Right hindlimb (tissue), 1 donor: ENCODE data around the gene CAPN11.

Experiments used
- DNase-seq: peaks from one replicate; pipeline ENCODE4 v3.0.0-alpha.2; 2018

The CAPN11 gene

GRCh38 chr6:44217332-44218143 lies 58.9 kb downstream of the CAPN11 start:
- DNase-seq = peak; percentile 83

- peak; percentile 94 for DNase-seq
Measured at GRCh38 chr6:44219053-44219814, 60.6 kb downstream of the CAPN11 start.

DNA sequence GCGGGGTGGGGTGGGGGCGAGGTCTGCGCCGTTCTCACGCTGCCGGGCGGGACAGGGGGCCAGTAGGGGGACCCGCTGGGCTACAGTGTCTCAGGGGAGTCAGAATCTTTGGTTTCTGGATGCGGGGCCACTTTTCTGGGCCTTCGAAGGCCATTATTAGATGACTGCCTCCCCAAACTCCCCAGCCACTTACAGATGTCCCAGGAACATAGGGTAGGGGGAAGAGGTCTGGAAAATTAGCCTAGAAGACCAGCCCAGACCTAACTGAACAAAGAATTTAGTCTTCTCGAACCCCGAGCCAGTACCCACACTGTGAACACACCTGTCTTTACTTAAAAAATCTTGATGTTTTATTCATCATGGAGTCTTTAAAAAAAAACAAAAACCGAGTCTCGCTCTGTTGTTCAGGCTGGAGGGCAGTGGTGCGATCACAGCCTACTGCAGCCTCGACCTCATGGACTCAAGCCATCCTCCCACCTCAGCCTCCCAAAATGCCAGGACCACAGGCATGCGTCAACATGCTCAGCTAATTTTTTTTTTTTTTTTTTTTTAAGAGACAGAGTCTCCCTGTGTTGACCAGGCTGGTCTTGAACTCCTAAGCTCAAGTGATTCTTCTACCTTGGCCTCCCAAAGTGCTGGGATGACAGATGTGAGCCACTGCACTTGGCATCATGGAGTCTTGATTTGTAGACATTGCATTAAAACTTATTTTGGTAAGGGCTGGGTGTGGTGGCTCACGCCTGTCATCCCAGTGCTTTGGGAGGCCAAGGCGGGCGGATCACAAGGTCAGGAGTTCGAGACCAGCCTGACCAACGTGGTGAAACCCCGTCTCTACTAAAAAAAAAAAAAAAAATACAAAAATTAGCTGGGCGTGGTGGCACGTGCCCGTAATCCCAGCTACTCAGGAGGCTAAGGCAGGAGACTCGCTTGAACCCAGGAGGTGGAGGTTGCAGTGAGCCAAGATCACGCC lies 61.5 kb downstream of the CAPN11 start:
- DNase-seq = no peak

DNA sequence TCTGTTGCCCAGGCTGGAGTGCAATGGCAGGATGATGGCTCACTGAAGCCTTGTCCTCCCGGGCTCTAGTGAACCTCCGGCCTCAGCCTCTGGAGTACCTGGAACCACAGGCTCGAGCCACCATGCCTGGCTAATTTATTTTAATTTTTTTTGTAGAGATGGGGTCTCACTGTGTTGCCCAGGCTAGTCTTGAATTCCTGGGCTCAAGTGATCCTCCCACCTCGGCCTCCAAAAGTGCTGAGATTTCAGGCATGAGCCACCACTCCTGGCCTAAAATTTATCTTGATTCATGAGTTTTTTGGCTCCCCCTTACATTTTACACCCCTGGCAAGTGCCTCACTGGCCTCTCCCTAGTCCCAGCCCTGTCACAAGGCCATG lies 62.3 kb downstream of the CAPN11 start:
- no peak for DNase-seq

- peak; percentile 92 for DNase-seq
Measured at GRCh38 chr6:44221291-44221960, 62.8 kb downstream of the CAPN11 start.

DNA sequence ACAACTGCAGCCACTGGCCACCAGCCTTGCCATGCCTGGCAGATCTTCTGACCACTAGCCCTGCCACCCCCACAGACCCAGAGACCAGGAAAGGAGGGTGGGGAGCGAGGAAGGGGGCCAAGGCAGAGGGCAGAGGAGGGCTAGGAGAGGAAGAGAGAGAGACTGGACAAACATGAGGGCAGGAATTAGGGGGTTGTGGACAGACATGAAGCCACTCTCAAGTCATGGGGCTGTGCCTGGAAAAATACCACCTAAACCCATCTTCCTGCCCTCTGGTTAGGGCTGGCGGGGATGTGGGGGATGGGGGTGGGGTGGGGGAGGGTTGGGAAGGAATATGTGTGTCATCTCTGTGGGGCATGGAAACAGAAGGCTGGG lies 63.3 kb downstream of the CAPN11 start:
- no peak for DNase-seq

DNA sequence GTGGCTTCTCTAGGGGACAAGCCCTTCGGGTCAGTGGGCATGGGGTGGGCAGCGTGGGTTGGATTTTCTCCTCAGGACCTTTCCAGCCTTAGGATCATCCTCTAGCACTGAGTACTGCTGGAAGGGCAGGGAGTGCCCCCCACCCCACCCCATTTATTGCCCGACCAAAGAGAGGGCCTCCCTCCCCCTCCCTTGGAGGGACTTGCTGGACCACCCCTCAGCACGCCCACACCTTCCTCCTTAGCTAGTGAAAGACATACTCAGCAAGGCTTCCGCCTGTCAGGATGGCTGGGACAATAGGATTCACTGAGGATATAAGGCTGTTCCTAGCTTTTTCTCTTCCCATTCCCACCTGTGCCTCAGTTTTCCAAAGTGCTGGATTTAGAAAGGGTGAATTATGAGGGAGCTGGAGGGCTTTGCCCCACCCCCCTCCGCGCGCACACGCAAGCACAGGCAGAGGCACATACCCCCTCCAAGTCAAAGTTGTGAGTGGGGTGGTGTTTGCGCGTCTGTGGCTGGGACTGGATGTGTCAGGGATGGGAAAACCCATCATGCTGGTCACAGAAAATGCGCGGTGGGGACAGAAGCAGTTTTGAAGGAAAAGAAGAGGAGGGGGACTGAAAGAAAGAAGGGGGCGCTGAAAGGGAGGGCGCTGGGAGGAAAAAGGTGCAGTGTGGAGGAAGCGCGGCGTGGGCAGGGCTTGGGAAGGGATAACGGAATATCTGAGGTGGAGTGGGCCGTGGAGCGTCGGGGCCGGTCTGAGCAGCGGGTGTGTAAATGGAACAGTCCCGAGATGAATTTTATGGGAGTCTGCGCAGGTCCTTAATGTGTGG lies 64.1 kb downstream of the CAPN11 start:
- no peak for DNase-seq

GRCh38 chr6:44223319-44224028 lies 64.9 kb downstream of the CAPN11 start, which contains the start of gene SLC29A1:
TSS of gene SLC29A1 (plus strand) at chr6:44223595. CDS start at chr6:44227314, 3,719 bp downstream.
- peak; percentile 84 for DNase-seq

DNA sequence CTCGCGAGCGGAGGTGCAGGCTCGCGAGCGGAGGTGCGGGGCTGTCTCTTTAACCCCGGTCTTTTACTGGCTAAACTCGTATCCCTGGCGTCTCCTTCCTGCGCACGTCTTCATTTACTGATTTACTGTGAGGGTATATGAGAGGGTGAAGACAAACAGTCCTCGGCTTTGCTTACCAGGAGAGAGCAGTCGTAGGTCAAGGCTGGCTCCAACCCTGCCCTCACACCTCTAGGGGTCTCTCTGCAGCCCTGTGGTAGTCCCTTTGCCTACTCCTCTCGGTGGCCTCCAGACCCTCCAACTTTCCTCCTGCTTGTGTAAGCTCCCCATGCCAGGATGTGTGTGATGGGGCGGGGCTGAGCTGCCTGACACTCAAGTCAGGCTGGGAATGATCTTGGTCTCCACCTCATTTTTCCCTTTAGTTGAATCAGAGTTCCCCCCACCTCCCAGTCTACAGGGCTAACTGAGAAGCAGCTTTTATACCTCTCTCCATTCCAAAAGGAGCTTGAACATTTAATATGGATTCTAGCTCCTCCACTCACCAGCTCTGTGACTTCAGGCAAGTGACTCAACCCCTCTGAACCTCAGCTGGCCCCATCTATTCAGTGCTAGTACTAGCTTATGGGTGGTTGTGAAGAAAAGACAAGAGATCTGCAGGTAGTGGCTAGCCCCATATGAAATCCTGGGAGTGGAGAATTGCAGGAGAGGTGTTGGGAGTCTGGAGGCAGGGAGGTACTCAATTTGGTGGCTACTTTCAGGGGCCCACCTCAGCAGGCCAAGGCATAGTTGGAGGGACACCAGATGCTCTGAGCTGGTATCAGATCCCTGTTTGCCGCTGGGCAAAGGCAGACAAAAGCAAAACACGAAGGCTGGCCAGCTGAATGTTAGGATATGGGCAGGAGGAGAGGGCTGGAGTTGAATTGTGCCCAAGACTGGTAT lies 65.7 kb downstream of the CAPN11 start:
- peak; percentile 34 for DNase-seq

GRCh38 chr6:44224965-44225305 lies 66.3 kb downstream of the CAPN11 start:
- no peak for DNase-seq

GRCh38 chr6:44225579-44226325 lies 67.1 kb downstream of the CAPN11 start:
- no peak for DNase-seq

GRCh38 chr6:44226368-44227147 lies 67.9 kb downstream of the CAPN11 start:
- peak; percentile 59 for DNase-seq

DNA sequence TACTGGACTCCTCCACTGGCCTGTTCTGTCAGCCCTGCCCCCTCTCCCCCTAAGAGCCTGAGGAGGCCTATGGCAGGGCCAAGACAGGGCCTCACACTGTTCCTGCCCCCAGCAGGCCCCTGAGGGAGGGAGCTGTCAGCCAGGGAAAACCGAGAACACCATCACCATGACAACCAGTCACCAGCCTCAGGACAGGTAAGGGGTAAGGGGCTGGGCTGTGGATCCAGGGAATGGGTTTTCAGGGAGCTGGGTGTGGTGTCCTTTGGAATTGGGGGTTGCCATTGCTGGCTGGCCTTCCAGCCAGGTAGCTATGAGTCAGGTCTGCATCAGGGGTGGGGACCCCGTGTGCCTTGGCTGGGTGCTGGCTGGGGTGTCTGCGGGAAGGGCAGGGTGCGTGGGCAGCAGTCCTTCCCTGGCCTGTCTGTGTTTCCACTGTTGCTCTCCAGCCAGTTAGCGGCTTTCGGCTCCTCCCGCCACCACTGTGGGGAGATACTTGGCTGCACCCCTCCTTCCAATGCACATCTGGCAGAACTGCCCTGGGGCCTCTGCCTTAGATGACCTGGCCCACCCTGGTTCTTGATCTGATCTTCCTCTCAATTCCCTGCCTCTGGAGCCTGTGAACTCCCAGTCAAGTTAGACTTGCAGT lies 68.7 kb downstream of the CAPN11 start:
- DNase-seq = peak; percentile 53

DNA sequence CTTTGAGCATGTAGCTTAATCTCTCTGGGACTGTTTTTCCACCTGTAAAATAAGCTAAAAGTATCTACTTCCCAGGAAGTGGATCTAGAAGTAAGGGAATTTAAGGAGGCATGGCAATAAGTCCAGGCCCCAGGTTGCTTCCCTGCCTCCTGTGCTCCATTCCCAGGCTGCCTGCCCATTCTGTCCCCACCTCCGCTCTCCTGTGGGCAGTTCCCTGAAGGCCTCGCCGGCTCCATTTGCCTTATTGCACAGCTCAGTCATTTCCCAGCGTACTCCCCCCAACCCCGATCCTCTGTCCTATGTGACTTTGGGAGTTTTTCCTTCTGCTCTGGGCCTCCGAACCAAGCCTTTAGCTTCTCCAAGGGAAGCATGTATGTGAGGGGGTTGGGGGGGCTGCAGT lies 69.4 kb downstream of the CAPN11 start:
- DNase-seq = no peak

DNA sequence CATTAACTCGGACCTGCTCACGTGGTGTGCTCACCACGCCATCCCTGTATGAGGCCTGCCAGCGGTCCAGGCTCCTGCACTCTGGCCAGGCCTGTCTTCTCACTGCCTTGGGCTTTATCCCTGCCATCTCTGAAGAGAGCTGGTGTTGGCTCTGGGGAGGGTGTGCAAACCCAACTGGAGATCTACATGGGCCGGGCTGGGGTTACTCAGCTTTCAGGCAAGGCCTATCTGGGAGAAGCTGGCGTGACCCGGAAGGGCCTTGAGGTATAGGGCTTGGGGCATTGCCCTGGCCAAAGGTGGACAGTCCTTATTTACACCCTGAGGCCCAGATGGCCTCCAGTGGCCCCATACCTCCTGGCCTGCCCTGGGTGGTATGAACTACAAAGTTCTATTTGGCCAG lies 69.8 kb downstream of the CAPN11 start:
- DNase-seq = no peak

- no peak for DNase-seq
Measured at GRCh38 chr6:44228836-44229235, 70.2 kb downstream of the CAPN11 start.

- no peak for DNase-seq
Measured at GRCh38 chr6:44229376-44230033, 70.9 kb downstream of the CAPN11 start.
